ENCODE measurements around the gene SP6. TPM values are rescaled to one million over a fixed set of nuclear protein-coding genes. Genes with fewer than 3 reads are reported as not detected.

The SP6 gene
- total RNA-seq, 2 donors from 2014 or later: 2.7 TPM; not detected in 1

GRCh38 chr17:47821424-47822391 lies 29.3 kb downstream of the SP6 start, which contains the start of gene OSBPL7:
Gene OSBPL7, minus strand, starts transcription at chr17:47821794. Its CDS starts 1,516 bp downstream, at chr17:47820278.
- DNase-seq (ENCODE audit: low spot score): peak; percentile 74
- H3K36me3 ChIP-seq: peaks cover 45% of the 10 kb centered on the region
- H3K27ac ChIP-seq: peak within 1 kb of the TSS; percentile 23 to 47
- peak in 1 of 2 donors; percentile 62 for TF ChIP-seq CTCF (IDR thresholded peaks at IDR 0.05)
- H3K27me3 ChIP-seq: no peaks in the 10 kb centered on the region
- H3K4me3 ChIP-seq: peak within 1 kb of the TSS; percentile 46 to 56
- peaks cover 0 to 26% of the 10 kb centered on the region in 2 donors for H3K4me1 ChIP-seq
- H3K9me3 ChIP-seq: no peaks in the 10 kb centered on the region

- DNase-seq (ENCODE audit: low spot score): no peak
- peaks cover 0 to 26% of the 10 kb centered on the region in 2 donors for H3K4me1 ChIP-seq
- no peak for TF ChIP-seq CTCF (IDR thresholded peaks at IDR 0.05)
- no peaks in the 10 kb centered on the region for H3K9me3 ChIP-seq
- peak overlapping the region; percentile 46 to 56 for H3K4me3 ChIP-seq
- peak overlapping the region; percentile 23 to 47 for H3K27ac ChIP-seq
- H3K27me3 ChIP-seq: no peaks in the 10 kb centered on the region
- H3K36me3 ChIP-seq: peaks cover 45% of the 10 kb centered on the region
These were observed 29.9 kb downstream of the SP6 start for GRCh38 chr17:47821031-47821423.

DNA sequence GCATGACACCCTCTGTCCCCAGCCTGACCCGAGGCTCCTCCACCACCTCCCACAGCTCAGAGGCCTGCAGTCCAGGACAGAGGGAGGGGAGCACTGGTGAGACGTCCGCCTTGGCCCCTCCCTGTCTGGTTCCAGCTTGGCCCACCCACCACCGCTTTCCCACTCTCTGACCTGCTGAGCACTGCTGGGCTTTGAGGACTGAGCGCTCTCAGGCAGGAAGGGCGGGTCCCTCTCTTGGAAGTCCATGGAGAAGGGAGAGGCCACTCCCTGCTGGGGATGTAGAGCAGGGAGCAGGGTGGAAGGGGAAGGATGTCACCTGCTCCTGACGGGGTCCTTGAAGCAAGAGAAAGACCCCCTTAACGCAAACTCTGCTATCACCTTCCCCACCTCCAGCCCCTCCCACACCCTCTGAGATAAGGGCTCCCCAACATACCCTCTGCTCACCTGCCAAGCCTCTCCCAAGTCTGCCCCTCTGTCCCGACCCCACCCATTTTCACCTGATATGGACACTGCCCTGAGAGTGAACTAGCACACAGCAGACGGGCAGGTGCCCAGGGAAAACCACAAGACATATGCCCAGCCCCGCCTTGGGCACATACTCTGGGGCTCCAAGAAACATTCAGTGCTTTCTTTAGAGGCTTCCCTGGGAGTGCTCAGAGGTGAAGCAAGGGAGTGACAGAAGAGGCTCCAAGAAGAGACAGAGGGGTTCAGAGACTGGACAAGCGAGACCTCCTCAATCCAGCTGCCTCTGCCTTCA lies 30.8 kb downstream of the SP6 start:
- no peak overlapping the region for H3K4me3 ChIP-seq
- H3K27me3 ChIP-seq: no peaks in the 10 kb centered on the region
- no peak for TF ChIP-seq CTCF (IDR thresholded peaks at IDR 0.05)
- no peaks in the 10 kb centered on the region for H3K9me3 ChIP-seq
- H3K4me1 ChIP-seq: peaks cover 0 to 26% of the 10 kb centered on the region in 2 donors
- no peak overlapping the region for H3K27ac ChIP-seq
- H3K36me3 ChIP-seq: peaks cover 46% of the 10 kb centered on the region
- no peak for DNase-seq (ENCODE audit: low spot score)

DNA sequence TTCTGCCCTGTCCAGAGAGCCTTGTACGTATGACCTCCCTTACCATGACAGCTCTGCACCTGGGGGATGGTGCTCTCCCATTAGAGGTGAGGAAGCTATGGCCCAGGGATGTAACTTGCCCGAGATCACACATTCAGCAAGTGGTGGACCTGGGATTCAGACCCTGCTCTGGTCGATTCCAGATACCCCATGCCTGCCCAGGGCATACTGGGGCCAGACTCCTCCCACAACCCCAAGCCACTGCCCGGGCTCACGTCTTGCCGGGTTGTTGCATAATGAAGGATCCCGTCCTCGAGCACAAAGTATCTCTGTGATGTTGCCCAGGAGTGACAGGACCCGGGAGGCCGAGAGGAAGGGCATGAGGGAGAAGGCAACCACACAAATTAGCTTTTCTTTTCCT lies 31.5 kb downstream of the SP6 start:
- H3K9me3 ChIP-seq: no peaks in the 10 kb centered on the region
- H3K4me1 ChIP-seq: peaks cover 0 to 26% of the 10 kb centered on the region in 2 donors
- peaks cover 45% of the 10 kb centered on the region for H3K36me3 ChIP-seq
- H3K4me3 ChIP-seq: no peak overlapping the region
- H3K27me3 ChIP-seq: no peaks in the 10 kb centered on the region
- no peak for TF ChIP-seq CTCF (IDR thresholded peaks at IDR 0.05)
- no peak overlapping the region for H3K27ac ChIP-seq
- DNase-seq (ENCODE audit: low spot score): no peak

DNA sequence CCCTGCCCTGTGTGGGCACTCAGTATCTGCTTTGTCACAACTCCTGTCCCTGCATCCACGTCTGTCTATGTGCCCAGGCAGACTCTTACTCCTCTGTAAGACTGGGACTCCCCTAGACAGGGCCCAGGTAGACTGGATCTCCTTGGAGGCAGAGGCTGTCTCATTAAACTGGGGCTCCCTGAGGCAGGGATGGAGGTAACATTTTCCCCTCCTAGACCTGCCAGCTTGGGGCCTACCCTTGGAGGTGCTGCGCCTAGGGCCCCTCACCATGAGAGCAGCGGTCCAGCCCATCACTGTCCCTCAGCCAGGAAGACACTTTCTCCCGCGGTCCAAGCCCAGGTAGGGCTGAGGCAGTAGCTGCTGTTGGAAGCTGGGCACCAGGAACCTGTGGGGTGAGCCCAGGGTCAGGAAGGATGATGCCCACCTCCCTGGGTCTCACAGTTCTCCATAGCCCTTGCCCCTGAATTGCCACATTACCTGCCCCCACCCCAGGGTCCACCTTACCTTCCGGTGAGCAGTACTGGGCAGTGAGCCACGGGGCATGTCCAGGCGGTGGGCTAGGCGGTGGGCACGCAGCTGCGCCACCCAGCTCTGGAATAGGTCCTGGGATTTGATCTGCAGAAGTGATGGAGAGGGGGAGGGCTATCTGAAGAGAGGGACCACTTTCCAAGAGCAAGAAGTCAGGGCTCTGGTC lies 32.8 kb downstream of the SP6 start:
- no peak for TF ChIP-seq CTCF (IDR thresholded peaks at IDR 0.05)
- H3K4me3 ChIP-seq: no peak overlapping the region
- H3K27ac ChIP-seq: no peak overlapping the region
- no peaks in the 10 kb centered on the region for H3K27me3 ChIP-seq
- no peak for DNase-seq (ENCODE audit: low spot score)
- peaks cover 0 to 26% of the 10 kb centered on the region in 2 donors for H3K4me1 ChIP-seq
- H3K9me3 ChIP-seq: no peaks in the 10 kb centered on the region
- H3K36me3 ChIP-seq: peaks cover 38% of the 10 kb centered on the region

Data from right atrium auricular region (tissue), 2 donors.